HAP-1 (cell line): ENCODE data around the gene GNG7.
"Not testable (repeated sequence)": the region's sequence is repeated elsewhere in the genome, so short reads cannot be mapped to it uniquely, and the experiment has no call there.

Source experiments
- DNase-seq, 2 experiments: peaks; one replicate each; pipeline ENCODE4 v3.0.0-alpha.2; 2016 to 2020; ENCODE audit warnings: low spot score in 2 of 2
- H3K27me3 ChIP-seq: fragments of 250-450 bp; sonication (Bioruptor Pico); 2 replicates; pipeline ENCODE4 v1.5.1; 2020; ENCODE audit warnings: low read depth, mild to moderate bottlenecking, moderate library complexity
- H3K36me3 ChIP-seq: fragments of 250-450 bp; sonication (Bioruptor Pico); replicated peaks from 2 replicates; pipeline ENCODE4 v1.5.1; 2020; ENCODE audit warnings: mild to moderate bottlenecking
- H3K4me1 ChIP-seq: fragments of 250-450 bp; sonication (Bioruptor Pico); 2 replicates; pipeline ENCODE4 v1.5.1; 2020; ENCODE audit warnings: mild to moderate bottlenecking
- H3K4me3 ChIP-seq: fragments of 250-450 bp; sonication (Bioruptor Pico); 2 replicates; pipeline ENCODE4 v1.5.1; 2020; ENCODE audit warnings: mild to moderate bottlenecking, moderate library complexity
- H3K9me3 ChIP-seq: fragments of 250-450 bp; sonication (Bioruptor Pico); 2 replicates; pipeline ENCODE4 v1.5.1; 2020; ENCODE audit warnings: mild to moderate bottlenecking, moderate library complexity
- in situ Hi-C: fragments of 300-500 bp; cut with MboI; formaldehyde crosslinking; loops from 3 replicates; pipeline ENCODE4 v1.14.3; 2020; ENCODE audit warnings: low sequenced_read_pairs, inconsistent platforms, mixed read lengths

GNG7 gene

DNA sequence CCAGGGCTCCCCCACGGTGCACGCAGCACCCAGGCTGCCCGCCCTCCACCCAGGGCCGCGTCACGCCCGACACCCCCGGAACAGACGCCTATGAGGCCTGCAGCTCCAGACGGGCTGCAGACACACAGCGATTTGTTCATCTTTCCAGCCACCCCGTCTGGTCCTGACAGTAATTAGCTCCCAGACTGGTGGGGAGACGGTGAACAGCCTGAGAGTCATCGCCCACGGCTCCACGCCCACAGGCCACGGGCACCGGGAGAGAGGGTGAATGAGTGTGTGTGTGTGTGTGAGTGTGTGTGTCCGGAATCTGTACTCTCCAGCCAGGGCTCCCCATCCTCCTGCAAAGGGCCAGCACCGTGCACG is 208.4 kb downstream of the GNG7 start:
- Histone ChIP-seq H3K9me3 (no peaks in the 10 kb centered on the region), H3K4me1 (peaks cover 12% of the 10 kb centered on the region), H3K36me3 (no peaks in the 10 kb centered on the region), H3K27me3 (no peaks in the 10 kb centered on the region), H3K4me3 (peak overlapping the region; percentile 42)
- in situ Hi-C loops, result no loop called here
- no peak for DNase-seq

DNA sequence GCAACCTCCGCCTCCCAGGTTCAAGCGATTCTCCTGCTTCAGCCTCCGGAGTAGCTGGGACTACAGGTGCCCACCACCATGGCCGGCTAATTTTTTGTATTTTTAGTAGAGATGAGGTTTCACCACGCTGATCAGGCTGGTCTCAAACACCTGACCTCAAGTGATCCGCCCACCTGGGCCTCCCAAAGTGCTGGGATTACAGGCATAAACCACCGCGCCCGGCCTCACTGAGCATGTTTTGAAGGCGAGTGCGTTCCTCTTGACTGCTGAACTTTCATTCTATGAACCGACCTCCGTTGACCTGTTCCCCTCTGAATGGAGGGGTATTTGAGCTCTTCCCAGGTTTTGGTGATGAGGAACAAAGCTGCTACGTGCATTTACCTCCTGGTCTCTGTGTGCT is 209.0 kb downstream of the GNG7 start:
- H3K4me3 ChIP-seq, H3K9me3 ChIP-seq, in situ Hi-C loops, H3K27me3 ChIP-seq, DNase-seq, H3K36me3 ChIP-seq: not testable (repeated sequence)
- peaks cover 12% of the 10 kb centered on the region for H3K4me1 ChIP-seq

DNA sequence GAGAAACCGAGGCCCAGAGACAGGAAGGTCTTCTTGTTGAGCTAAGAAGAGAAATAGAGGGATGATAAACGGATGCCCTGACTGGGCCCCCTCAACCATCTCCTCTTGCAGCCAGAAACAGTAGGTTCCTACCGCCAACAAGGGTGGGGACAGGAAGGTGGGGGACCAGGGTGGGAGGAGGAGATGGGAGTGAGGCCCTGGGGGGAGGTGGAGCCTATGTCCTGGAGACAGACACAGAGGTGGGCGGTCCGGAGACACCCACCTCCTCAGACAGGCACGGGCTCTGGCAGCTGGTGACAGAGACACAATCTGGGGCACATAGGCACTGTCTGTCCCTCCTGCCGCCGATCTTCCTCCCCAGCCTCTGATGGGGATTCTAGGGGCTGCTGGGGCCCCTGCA is 209.6 kb downstream of the GNG7 start:
- no peaks in the 10 kb centered on the region for H3K9me3 ChIP-seq
- no peaks in the 10 kb centered on the region for H3K36me3 ChIP-seq
- no peaks in the 10 kb centered on the region for H3K27me3 ChIP-seq
- DNase-seq, result no peak
- H3K4me1 ChIP-seq, result peaks cover 12% of the 10 kb centered on the region
- in situ Hi-C loops, result no loop called here
- H3K4me3 ChIP-seq, result no peak overlapping the region

DNA sequence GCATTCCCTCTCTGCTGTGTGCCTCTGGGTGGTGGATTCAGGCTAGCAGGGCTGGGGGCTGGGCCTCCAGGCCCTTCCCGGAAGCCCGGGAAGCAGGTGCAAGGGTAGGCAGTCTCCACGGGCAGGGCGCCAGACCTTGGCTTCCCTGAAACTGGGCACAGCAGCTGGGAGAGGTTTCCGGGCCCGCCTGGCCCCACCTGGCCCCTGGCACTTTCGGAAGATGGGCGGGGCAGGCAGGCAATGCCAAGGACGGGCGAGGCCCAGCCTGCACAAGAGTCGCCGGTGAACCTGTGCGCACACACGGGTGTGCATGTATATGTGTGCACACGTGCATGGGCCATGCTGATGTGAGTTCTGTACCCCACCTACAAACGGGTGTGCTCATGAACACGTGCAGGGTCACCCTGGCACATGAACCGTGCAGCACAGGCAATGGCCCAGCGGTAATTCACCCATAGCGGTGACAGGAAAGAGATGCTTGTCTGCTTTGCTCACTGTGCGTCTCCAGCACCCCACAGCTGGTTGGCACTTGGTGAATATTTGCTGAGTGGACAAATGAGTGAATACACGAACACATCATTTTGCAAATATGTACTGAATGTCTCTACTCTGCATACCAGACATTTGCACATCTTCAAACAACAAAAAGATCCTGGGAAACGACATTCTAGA is 211.2 kb downstream of the GNG7 start:
- in situ Hi-C loops, result no loop called here
- DNase-seq, result no peak
- H3K27me3 ChIP-seq, result no peaks in the 10 kb centered on the region
- H3K9me3 ChIP-seq, result no peaks in the 10 kb centered on the region
- no peak overlapping the region for H3K4me3 ChIP-seq
- peaks cover 12% of the 10 kb centered on the region for H3K4me1 ChIP-seq
- H3K36me3 ChIP-seq, result no peaks in the 10 kb centered on the region

- peaks cover 12% of the 10 kb centered on the region for H3K4me1 ChIP-seq
- H3K27me3 ChIP-seq, result no peaks in the 10 kb centered on the region
- H3K9me3 ChIP-seq, result no peaks in the 10 kb centered on the region
- in situ Hi-C loops, result no loop called here
- H3K4me3 ChIP-seq, result no peak overlapping the region
- no peak for DNase-seq
- H3K36me3 ChIP-seq, result no peaks in the 10 kb centered on the region
Measured at GRCh38 chr19:2490659-2491058, 211.8 kb downstream of the GNG7 start.

GRCh38 chr19:2488942-2489731 is 213.4 kb downstream of the GNG7 start:
- H3K9me3 ChIP-seq, result no peaks in the 10 kb centered on the region
- peak overlapping the region; percentile 7; the same call in 1 of the 2 replicates for H3K4me3 ChIP-seq
- peaks cover 3% of the 10 kb centered on the region for H3K4me1 ChIP-seq
- H3K27me3 ChIP-seq, result no peaks in the 10 kb centered on the region
- in situ Hi-C loops, result no loop called here
- DNase-seq, result peak; percentile 31 to 75
- no peaks in the 10 kb centered on the region for H3K36me3 ChIP-seq

DNA sequence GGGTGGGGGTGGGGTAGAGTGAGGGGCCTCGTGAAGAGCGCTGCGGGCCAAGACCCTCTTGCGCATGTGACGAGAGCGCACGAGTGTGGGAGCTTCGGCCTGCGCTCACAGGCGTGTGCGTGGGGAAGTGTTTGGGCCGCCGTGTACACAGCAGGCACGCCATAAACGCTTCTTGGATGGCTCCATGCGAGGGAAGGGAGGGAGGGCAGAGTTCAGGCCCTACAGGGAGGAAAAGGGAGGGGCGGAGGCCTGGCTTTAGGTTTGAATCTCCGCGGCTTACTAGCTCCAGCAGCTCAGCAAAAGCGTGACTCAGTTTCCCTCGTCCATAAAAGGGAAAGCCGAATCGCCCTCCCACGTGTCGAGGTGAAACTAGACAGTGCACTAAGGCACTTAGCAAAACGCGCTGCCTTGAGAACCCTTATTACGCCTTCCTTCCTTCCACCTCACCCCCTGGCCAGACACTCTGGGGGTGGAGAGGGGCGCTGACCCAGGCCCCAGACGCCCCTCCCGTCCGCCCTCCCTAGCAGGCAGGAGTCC is 214.0 kb downstream of the GNG7 start:
- Histone ChIP-seq H3K27me3 (no peaks in the 10 kb centered on the region), H3K4me3 (no peak overlapping the region), H3K4me1 (peaks cover 3% of the 10 kb centered on the region; the same call in 1 of the 2 replicates), H3K36me3 (no peaks in the 10 kb centered on the region), H3K9me3 (no peaks in the 10 kb centered on the region; the same call in 1 of the 2 replicates)
- DNase-seq, result no peak
- in situ Hi-C loops, result no loop called here

DNA sequence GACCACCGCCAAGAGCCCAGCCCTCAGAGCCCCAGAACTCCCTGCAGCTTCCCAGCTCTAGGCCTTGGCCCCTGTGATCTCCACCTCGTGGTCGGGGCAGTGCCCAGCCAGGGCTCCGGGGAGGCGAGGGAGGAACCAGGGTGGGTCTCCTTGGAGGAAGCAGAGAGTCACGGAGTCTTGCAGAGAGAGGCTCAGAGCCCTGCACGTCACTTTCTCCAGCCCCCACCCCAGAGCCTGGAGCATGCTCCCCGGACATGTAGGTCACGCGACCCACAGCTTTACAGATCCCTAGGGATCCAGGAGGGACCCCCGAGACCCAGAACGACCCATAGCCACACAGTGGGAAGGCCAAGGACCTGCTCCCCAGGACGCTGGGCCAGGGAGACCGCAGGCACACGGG is 214.7 kb downstream of the GNG7 start:
- in situ Hi-C loops, result no loop called here
- DNase-seq, result no peak

DNA sequence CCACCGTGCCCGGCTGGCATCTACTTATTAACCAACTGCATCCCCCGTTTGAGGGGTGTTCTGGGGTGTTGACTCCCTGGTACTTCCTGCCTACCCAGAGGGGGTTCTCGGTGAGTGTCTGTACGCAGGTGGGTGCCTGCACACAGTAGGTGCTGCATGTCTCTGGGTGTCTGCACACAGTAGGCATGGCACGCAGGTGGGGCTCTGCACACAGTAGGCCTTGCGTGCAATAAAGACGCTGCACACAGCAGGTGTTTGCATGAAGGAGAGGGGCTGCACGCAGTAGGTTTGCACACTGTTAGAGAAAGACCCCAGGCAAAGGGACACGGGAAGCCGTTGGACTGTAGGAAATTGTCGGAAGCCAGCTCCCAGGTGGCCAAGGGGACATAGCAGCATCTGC is 215.4 kb downstream of the GNG7 start:
- no peaks in the 10 kb centered on the region for H3K36me3 ChIP-seq
- in situ Hi-C loops, result no loop called here
- H3K27me3 ChIP-seq, result no peaks in the 10 kb centered on the region
- no peak for DNase-seq
- H3K4me3 ChIP-seq, result no peak overlapping the region
- no peaks in the 10 kb centered on the region; the same call in 1 of the 2 replicates for H3K9me3 ChIP-seq
- peaks cover 3% of the 10 kb centered on the region; the same call in 1 of the 2 replicates for H3K4me1 ChIP-seq

More for the DNA sequence above, 214.7 kb downstream of the GNG7 start:
- no peaks in the 10 kb centered on the region; the same call in 1 of the 2 replicates for H3K9me3 ChIP-seq
- peaks cover 3% of the 10 kb centered on the region; the same call in 1 of the 2 replicates for H3K4me1 ChIP-seq
- H3K4me3 ChIP-seq, result no peak overlapping the region
- H3K36me3 ChIP-seq, result no peaks in the 10 kb centered on the region
- H3K27me3 ChIP-seq, result no peaks in the 10 kb centered on the region

DNA sequence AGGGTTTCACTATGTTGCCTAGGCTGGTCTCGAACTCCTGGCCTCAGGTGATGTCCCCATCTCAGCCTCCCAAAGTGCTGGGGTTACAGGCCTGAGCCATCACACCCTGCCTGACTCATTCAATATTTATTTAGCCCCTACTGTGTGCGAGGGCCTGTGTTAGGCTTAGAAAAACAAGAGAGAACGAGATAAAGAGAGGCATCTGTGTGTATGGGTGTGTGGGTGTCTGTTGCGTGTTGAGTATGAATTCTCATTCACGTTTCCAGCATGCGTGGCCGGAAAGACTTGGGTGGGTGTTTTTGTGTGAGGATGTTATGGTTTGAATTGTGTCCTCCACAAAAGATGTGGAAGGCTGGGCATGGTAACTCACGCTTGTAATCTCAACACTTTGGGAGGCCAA is 217.1 kb downstream of the GNG7 start:
- peaks cover 3% of the 10 kb centered on the region; the same call in 1 of the 2 replicates for H3K4me1 ChIP-seq
- DNase-seq, result no peak
- no peak overlapping the region for H3K4me3 ChIP-seq
- H3K36me3 ChIP-seq, result no peaks in the 10 kb centered on the region
- in situ Hi-C loops, result no loop called here
- no peaks in the 10 kb centered on the region; the same call in 1 of the 2 replicates for H3K9me3 ChIP-seq
- H3K27me3 ChIP-seq, result no peaks in the 10 kb centered on the region

DNA sequence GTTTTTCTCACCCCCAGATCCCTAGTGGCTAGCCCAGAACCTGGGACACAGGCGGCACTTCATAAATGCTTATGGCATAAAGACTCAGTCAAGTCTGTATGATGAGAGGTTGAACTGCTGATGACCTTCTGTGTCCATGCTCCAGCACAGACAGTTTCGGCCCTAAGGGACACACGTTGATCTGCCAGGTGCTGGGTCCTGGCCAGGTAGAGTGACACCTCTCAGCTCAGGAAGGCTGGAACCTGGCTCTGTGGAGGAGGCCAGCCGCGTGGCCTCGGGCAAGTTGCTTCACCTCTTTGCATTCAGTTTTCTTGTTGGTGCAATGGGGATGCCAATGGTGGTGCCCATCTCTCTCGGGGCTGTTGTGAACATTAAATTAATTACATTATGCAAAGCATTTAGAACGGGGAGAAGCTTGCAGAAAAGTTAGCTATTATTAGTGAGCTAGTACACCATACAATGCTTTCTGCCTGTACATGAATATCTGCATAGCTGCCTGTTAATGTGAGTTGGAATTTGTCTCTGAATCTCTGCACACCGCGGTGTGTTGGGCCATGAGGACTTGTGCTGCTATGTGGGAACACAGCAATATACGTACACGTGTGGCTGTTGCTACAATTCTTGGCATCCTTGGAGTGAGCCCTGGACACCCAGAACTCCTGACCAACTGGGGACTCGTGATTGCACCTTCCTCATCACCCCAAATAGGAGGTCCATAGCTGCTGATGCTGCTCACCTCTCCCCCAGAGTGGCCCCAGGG is 218.1 kb downstream of the GNG7 start:
- Histone ChIP-seq H3K9me3 (no peaks in the 10 kb centered on the region; the same call in 1 of the 2 replicates), H3K27me3 (no peaks in the 10 kb centered on the region), H3K36me3 (no peaks in the 10 kb centered on the region), H3K4me3 (no peak overlapping the region), H3K4me1 (peaks cover under 1% of the 10 kb centered on the region; the same call in 1 of the 2 replicates)
- no peak for DNase-seq
- in situ Hi-C loops, result no loop called here

DNA sequence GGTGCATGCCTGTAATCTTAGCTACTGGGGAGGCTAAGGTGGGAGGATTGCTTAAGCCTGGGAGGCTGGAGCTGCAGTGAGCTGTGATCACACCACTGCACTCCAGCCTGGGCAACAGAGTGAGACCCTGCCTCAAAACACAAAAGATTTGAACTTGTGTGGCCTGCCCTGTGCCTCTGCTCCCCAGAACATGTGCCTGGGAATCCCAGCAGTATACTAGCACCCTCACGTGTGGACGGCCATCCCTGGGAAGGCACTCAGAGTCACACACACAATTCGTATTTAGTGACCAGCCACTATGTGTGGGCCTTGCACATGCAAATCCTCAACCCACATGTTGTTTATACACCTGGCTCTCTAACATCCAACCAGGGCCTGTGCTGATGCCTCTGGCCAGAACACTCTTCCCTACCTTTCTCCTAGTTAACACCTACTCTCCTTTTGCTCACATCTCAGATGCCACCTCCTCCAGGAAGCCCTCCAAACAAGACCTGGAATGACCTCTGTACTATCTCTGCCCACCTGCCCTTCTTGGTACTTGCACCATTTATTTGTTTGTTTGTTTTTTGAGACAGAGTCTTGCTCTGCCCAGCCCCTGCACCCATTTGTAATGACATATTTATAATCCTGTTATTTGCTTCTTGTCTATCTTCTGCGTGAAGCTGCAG is 218.9 kb downstream of the GNG7 start:
- Histone ChIP-seq H3K4me3 (no peak overlapping the region), H3K4me1 (no peaks in the 10 kb centered on the region; the same call in 1 of the 2 replicates), H3K27me3 (no peaks in the 10 kb centered on the region), H3K36me3 (peaks cover under 1% of the 10 kb centered on the region; the same call in 1 of the 2 replicates), H3K9me3 (no peaks in the 10 kb centered on the region; the same call in 1 of the 2 replicates)
- DNase-seq, result no peak
- in situ Hi-C loops, result no loop called here

- peaks cover 3% of the 10 kb centered on the region; the same call in 1 of the 2 replicates for H3K4me1 ChIP-seq
- peaks cover 2% of the 10 kb centered on the region; the same call in 1 of the 2 replicates for H3K36me3 ChIP-seq
- in situ Hi-C loops, result no loop called here
- H3K4me3 ChIP-seq, result no peak overlapping the region
- no peaks in the 10 kb centered on the region for H3K27me3 ChIP-seq
- DNase-seq, result no peak
- H3K9me3 ChIP-seq, result no peaks in the 10 kb centered on the region; the same call in 1 of the 2 replicates
Measured at GRCh38 chr19:2483084-2483483, 219.4 kb downstream of the GNG7 start.
